Activated CD4-positive, alpha-beta T cell treated with anti-CD3 and anti-CD28 coated beads, Interleukin-2, amount 10 ng/mL, durations not matched to agents 24 days and 14 days (primary cell): ENCODE data around the gene KNL1. TPM values are rescaled to one million over a fixed set of nuclear protein-coding genes. Genes with fewer than 3 reads are reported as not detected.

ENCODE experiments used
- DNase-seq: peaks from one replicate; pipeline ENCODE4 v3.0.0; 2022
- H3K27ac Mint-ChIP-seq: one replicate; pipeline ENCODE4 v1.8.0; 2022; ENCODE audit warnings: mild to moderate bottlenecking, mixed read lengths
- H3K27me3 Mint-ChIP-seq: one replicate; pipeline ENCODE4 v1.8.0; 2022; ENCODE audit warnings: mixed read lengths
- H3K36me3 Mint-ChIP-seq: one replicate; pipeline ENCODE4 v1.8.0; 2022; ENCODE audit warnings: low read depth, mild to moderate bottlenecking, mixed read lengths
- H3K4me1 Mint-ChIP-seq: one replicate; pipeline ENCODE4 v1.8.0; 2021; ENCODE audit warnings: mixed read lengths
- H3K4me3 Mint-ChIP-seq: one replicate; pipeline ENCODE4 v1.8.0; 2022; ENCODE audit warnings: mild to moderate bottlenecking, moderate library complexity, mixed read lengths
- H3K9me3 Mint-ChIP-seq: one replicate; pipeline ENCODE4 v1.8.0; 2021; ENCODE audit warnings: mixed read lengths
- intact Hi-C: fragments of 100-400 bp; cut with micrococcal nuclease; formaldehyde crosslinking; loops from one replicate; pipeline ENCODE4 v1.15.1; 2023
- total RNA-seq: library from RNA; stranded (reverse); gene quantifications from 2 replicates; pipeline ENCODE4 v1.2.3, GENCODE V29; 2022

Gene KNL1
- total RNA-seq, 1 donor from 2014 or later: 25.3 TPM

DNA sequence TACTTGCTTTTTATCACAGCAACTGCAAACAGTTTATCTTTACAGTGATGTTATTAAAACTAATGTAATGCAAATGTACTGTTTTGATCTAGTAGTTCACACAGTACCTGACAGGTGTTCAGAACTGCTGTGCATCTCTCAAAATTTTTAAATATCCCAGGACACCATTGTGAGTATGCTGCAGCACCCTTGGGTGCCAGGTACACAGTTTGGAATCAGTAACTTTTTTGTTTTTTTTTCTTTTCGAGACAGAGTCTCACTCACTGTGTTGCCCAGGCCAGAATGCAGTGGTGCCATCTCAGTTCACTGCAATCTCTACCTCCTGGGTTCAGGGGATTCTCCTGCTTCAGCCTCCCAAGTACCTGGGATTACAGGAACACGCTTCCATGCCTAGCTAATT, 3.0 kb downstream of the KNL1 start:
- Mint-ChIP-seq H3K4me1 (peaks cover 32% of the 10 kb centered on the region), H3K27me3 (no peaks in the 10 kb centered on the region), H3K27ac (no peak overlapping the region), H3K9me3 (no peaks in the 10 kb centered on the region), H3K4me3 (no peak overlapping the region), H3K36me3 (peaks cover 2% of the 10 kb centered on the region)
- intact Hi-C loops: loop anchor here (10.0 kb wide), 1 partner anchor 168 kb away; the partner anchor contains the start of genes C15orf62 and GCHFR
- DNase-seq: no peak

DNA sequence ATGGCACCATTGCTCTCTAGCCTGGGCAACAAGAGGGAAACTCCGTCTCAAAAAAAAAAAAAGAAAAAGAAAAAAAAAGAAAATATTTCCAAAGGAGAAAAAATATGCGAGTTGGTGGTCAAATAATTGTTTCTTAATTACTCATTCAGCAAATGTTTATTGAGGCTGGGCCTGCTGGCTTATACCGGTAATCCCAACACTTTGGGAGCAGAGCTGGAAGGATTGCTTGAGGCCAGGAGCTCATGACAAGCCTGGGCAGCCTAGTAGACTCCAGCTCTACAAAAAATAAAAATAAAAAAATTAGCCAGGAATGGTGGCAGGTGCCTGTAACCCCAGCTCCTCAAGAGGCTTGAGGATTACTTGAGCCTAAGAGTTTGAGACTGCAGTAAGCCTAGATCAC, 4.1 kb downstream of the KNL1 start:
- Mint-ChIP-seq H3K36me3 (peaks cover 3% of the 10 kb centered on the region), H3K4me1 (peaks cover 25% of the 10 kb centered on the region), H3K9me3 (no peaks in the 10 kb centered on the region), H3K4me3 (no peak overlapping the region), H3K27me3 (no peaks in the 10 kb centered on the region), H3K27ac (no peak overlapping the region)
- DNase-seq: no peak
- intact Hi-C loops: loop anchor here (10.0 kb wide), 1 partner anchor 167 kb away; the partner anchor contains the start of genes C15orf62 and GCHFR

DNA sequence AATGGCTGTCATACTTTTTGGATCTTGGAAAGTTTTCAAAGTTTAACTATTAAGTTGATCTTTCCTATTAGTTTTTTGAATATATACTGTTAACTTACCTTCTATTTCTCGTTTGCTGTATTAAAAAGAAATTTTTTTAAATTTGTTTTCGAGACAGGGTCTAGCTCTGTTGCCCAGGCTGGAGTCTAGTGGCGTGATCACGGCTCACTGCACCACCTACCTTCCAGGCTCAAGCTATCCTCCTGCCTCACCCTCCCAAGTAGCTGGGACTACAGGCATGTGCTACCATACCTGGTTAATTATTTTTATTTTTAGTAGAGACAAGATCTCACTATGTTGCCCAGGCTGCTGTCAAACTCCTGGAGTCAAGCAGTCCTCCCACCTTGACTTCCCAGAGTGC, 4.6 kb downstream of the KNL1 start:
- Mint-ChIP-seq H3K4me3 (no peak overlapping the region), H3K4me1 (peaks cover 21% of the 10 kb centered on the region), H3K27ac (no peak overlapping the region), H3K36me3 (peaks cover 5% of the 10 kb centered on the region), H3K9me3 (no peaks in the 10 kb centered on the region), H3K27me3 (no peaks in the 10 kb centered on the region)
- intact Hi-C loops: loop anchor here (10.0 kb wide), 1 partner anchor 166 kb away; the partner anchor contains the start of genes C15orf62 and GCHFR
- no peak for DNase-seq

DNA sequence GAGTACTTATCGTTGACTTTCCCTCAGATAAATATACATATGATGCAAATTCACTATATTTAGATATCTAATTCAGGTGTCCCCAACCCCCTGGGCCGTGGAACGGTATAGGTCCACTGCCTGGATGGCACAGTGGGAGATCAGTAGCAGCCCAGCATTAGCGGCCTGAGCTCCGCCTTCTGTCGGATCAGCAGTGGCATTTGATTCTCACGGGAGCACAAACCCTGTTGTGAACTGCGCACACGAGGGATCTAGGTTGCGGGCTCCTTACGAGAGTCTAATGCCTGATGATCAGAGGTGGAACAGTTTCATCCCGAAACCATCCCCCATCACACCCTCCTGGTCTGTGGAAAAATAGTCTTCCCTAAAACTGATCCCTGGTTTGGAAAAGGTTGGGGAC, 6.9 kb downstream of the KNL1 start:
- H3K36me3 Mint-ChIP-seq: peaks cover 10% of the 10 kb centered on the region
- no peaks in the 10 kb centered on the region for H3K9me3 Mint-ChIP-seq
- H3K4me1 Mint-ChIP-seq: peaks cover 11% of the 10 kb centered on the region
- H3K4me3 Mint-ChIP-seq: no peak overlapping the region
- intact Hi-C loops: no loop called here
- H3K27ac Mint-ChIP-seq: no peak overlapping the region
- DNase-seq: no peak
- no peaks in the 10 kb centered on the region for H3K27me3 Mint-ChIP-seq

DNA sequence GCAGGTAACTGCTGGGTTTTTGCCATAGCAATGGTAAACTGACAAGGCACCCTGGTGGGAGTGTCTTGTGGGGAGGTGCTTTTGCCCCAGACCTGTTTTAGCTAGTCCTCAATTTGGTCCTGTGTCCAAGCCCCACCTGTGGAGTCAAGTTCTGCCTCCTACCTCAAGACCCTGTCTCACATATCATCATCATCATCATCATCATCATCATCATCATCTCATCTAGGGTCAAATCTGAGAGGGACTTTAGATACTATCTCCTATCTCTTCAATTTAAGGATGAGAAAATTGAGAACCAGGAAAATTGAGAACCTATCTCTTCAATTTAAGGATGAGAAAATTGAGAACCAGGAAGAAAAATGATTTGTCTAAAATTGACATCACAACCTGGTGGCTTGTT, 9.9 kb downstream of the KNL1 start:
- no peak overlapping the region for H3K4me3 Mint-ChIP-seq
- no peaks in the 10 kb centered on the region for H3K9me3 Mint-ChIP-seq
- H3K27me3 Mint-ChIP-seq: no peaks in the 10 kb centered on the region
- intact Hi-C loops: no loop called here
- no peak for DNase-seq
- H3K36me3 Mint-ChIP-seq: peaks cover 16% of the 10 kb centered on the region
- peaks cover 5% of the 10 kb centered on the region for H3K4me1 Mint-ChIP-seq
- no peak overlapping the region for H3K27ac Mint-ChIP-seq

DNA sequence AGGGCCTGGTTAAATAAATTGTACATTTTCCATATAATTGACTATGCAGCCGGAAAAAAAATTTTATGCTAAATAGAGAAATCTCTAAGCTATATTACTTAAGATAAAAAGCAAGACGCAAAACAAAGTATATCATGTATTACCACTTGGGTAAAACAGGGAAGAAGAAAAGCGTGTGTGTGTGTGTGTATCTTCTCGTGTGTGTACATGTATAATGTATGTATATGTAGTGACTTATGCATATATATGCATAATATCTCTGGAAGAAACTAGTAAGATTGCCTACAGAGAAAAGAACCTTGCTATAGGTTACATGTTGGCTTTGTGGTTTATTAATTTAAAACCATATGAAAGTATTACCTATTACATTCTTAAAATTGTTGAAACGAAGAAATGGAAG, 19.0 kb downstream of the KNL1 start:
- H3K36me3 Mint-ChIP-seq: peaks cover 12% of the 10 kb centered on the region
- no peaks in the 10 kb centered on the region for H3K9me3 Mint-ChIP-seq
- intact Hi-C loops: no loop called here
- no peak overlapping the region for H3K4me3 Mint-ChIP-seq
- no peak for DNase-seq
- no peak overlapping the region for H3K27ac Mint-ChIP-seq
- no peaks in the 10 kb centered on the region for H3K4me1 Mint-ChIP-seq
- no peaks in the 10 kb centered on the region for H3K27me3 Mint-ChIP-seq

DNA sequence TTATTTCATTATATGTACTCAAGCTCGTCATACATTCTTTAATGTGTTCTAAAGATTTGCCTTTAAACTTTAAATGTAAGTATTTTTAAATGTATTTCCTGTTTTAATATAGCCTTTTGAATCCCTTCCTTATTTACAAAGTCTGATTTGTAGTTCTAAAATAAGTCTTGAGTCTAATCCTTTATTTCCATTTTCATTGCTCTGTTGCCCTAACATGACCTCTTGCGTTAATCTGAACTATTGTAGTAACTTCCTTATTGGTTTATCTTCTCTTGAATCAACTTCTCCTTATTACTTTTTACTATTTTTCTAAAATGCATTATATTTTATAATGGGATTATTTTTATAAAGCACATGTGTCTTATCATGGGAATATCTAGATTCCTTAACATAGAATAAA, 24.0 kb downstream of the KNL1 start:
- Mint-ChIP-seq H3K27me3 (no peaks in the 10 kb centered on the region), H3K27ac (no peak overlapping the region), H3K36me3 (peaks cover 32% of the 10 kb centered on the region), H3K4me3 (no peak overlapping the region), H3K4me1 (no peaks in the 10 kb centered on the region), H3K9me3 (no peaks in the 10 kb centered on the region)
- DNase-seq: no peak
- intact Hi-C loops: no loop called here

DNA sequence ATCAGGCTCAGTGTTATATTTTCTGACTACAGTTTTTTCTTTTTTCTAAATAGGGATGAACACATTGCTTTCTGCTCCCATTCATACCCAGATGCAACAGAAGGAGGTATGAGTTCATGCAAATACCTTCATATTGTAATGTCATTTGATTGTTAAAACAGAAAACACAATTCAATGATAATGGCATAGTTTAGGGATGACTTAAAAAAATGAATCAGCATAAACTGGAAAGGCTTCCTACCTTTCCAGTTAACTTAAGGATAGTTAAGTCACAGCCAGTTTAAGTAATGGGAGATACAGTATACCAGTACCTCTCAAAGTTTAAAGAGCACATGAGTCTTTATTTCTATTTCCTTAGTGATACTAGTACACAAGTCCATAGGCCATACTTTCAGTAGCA, 24.9 kb downstream of the KNL1 start:
- Mint-ChIP-seq H3K9me3 (no peaks in the 10 kb centered on the region), H3K4me1 (no peaks in the 10 kb centered on the region), H3K27ac (no peak overlapping the region), H3K36me3 (peaks cover 34% of the 10 kb centered on the region), H3K4me3 (no peak overlapping the region), H3K27me3 (no peaks in the 10 kb centered on the region)
- intact Hi-C loops: no loop called here
- no peak for DNase-seq

DNA sequence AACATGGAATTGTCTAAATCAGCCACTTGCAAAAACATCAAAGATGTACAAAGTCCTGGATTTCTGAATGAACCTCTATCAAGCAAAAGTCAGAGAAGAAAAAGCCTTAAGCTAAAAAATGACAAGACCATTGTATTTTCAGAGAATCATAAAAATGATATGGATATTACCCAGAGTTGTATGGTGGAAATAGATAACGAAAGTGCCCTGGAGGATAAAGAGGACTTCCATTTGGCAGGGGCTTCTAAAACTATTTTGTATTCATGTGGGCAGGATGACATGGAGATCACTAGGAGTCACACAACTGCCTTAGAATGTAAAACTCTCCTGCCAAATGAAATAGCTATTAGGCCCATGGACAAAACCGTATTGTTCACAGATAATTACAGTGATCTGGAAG, 29.3 kb downstream of the KNL1 start:
- no peaks in the 10 kb centered on the region for H3K9me3 Mint-ChIP-seq
- no peak for DNase-seq
- H3K36me3 Mint-ChIP-seq: peaks cover 36% of the 10 kb centered on the region
- no peak overlapping the region for H3K27ac Mint-ChIP-seq
- intact Hi-C loops: no loop called here
- H3K4me3 Mint-ChIP-seq: no peak overlapping the region
- H3K4me1 Mint-ChIP-seq: no peaks in the 10 kb centered on the region
- no peaks in the 10 kb centered on the region for H3K27me3 Mint-ChIP-seq

DNA sequence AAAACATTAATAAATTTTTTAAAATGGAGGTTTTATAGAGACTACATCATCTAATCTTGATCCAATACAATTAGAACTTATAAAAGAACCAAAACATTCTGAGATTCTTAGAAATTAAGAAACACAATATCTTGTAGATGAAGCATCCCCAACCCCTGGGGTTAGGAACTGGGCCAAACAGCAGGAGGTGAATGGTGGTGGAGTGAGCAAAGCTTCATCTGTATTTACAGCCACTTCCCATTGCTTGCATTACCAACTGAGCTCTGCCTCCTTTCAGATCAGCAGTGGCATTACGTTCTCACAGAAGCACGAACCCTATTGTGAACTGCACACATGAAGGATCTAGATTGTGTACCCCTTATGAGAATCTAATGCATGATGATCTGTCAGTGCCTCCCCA, 36.3 kb downstream of the KNL1 start:
- Mint-ChIP-seq H3K4me1 (no peaks in the 10 kb centered on the region), H3K9me3 (no peaks in the 10 kb centered on the region), H3K4me3 (no peak overlapping the region), H3K27me3 (no peaks in the 10 kb centered on the region), H3K27ac (no peak overlapping the region), H3K36me3 (peaks cover 20% of the 10 kb centered on the region)
- intact Hi-C loops: no loop called here
- no peak for DNase-seq

DNA sequence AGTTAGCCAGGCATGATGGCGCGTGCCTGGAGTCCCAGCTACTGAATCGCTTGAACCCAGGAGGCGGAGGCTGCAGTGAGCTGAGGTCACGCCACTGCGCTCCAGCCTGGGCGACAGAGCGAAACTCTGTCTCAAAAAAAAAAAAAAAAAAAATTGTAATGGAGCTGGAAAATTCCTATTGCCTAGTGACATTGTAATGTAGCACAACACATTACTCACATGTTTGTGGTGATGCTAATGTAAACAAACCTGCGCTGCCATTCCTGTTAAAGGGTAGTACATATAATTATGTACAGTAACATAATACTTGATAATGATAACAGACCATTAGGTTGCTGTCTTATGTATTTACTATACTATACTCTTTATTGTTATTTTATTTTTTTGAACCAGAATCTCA, 39.1 kb downstream of the KNL1 start:
- Mint-ChIP-seq H3K36me3 (peaks cover 29% of the 10 kb centered on the region), H3K4me1 (no peaks in the 10 kb centered on the region), H3K9me3 (no peaks in the 10 kb centered on the region), H3K27me3 (no peaks in the 10 kb centered on the region), H3K4me3 (no peak overlapping the region), H3K27ac (no peak overlapping the region)
- no peak for DNase-seq
- intact Hi-C loops: no loop called here

DNA sequence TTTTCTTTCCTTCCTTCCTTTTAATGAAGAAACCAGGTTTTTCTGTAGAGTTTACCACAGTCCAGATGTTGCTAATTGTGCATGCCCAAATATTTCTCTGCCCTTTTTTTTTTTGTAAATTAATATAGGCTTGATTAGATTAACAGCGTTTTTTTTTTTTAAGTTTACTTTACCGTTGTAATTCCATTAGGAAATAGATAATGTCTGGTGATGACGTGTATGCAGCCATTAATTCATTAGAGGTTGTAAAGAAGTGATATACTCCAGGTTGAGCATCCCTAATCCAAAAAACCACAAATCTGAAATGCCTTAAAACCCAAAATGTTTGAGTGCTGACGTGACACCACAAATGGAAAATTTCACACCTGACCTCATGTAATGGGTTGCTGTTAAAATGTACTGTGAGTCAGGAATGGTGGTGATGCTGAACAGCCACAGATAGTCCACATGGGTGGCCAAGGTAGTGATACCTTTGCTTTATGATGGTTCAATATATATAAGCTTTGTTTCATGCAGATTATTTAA, 43.2 kb downstream of the KNL1 start:
- Mint-ChIP-seq H3K36me3 (peaks cover 22% of the 10 kb centered on the region), H3K4me1 (no peaks in the 10 kb centered on the region), H3K4me3 (no peak overlapping the region), H3K27me3 (no peaks in the 10 kb centered on the region), H3K9me3 (no peaks in the 10 kb centered on the region), H3K27ac (no peak overlapping the region)
- DNase-seq: no peak
- intact Hi-C loops: no loop called here

DNA sequence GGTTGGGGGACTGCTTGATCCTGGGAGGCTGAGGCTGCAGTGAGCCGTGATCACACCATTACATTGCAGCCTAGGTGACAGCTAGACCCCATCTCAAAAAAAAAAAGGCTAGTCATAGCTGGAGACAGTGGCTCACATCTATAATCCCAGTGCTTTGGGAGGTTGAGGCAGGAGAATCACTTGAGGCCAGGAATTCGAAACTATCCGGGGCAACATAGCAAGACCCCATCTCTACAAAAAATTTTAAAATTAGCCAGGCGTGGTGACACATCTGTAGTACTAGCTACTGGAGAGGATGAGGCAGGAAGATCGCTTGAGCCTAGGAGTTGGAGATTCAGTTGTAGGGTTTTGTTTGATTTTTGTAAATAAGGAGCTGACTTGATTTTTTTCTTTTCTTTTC, 45.6 kb downstream of the KNL1 start:
- H3K4me3 Mint-ChIP-seq: no peak overlapping the region

DNA sequence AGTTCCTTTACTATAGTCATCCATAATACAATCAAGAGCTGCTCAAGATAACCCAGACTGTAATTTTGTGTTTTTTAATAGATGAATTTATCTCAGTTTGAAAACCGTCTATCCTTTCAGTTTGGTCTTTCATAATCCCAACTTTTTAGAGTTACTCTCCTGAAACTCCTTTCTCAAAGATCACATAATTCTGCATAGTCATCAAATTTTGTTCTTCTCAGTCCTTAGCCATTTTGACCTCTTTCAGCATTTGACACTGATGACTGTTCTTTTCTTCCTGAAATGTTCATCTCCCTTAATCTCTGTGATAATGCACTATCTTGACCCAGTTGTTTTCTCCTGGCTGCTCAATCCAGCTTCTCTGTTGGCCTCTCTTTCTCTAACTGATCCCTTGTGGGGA, 53.5 kb downstream of the KNL1 start:
- no peak overlapping the region for H3K27ac Mint-ChIP-seq
- DNase-seq: no peak
- H3K4me3 Mint-ChIP-seq: no peak overlapping the region
- no peaks in the 10 kb centered on the region for H3K27me3 Mint-ChIP-seq
- H3K36me3 Mint-ChIP-seq: peaks cover 28% of the 10 kb centered on the region
- peaks cover 5% of the 10 kb centered on the region for H3K4me1 Mint-ChIP-seq
- intact Hi-C loops: loop anchor here (10.0 kb wide), 1 partner anchor 67 kb away; no protein-coding TSS in a partner anchor
- H3K9me3 Mint-ChIP-seq: no peaks in the 10 kb centered on the region

More for the DNA sequence above, 45.6 kb downstream of the KNL1 start:
- intact Hi-C loops: loop anchor here (10.0 kb wide), 1 partner anchor 75 kb away; no protein-coding TSS in a partner anchor
- Mint-ChIP-seq H3K36me3 (peaks cover 25% of the 10 kb centered on the region), H3K27me3 (no peaks in the 10 kb centered on the region), H3K27ac (no peak overlapping the region), H3K9me3 (no peaks in the 10 kb centered on the region), H3K4me1 (no peaks in the 10 kb centered on the region)
- DNase-seq: no peak

DNA sequence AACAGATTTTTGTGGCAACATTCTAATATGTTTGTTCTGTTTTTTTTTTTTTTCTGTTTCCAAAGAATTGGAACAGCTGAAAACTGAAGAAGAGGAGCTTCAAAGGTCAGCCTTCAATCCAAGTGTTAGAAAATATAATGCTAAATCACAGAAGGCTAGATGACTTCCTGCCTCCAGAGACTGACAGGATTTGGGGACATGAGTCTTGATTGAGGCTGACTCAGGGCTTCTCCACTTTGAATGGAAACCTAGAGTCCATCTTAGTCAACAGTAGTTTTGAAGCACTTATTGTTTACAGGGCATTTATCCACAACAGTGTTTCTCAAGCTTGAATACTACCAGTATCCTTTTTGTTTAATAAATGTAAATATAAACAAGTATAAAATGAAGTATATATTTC, 56.4 kb downstream of the KNL1 start:
- Mint-ChIP-seq H3K36me3 (peaks cover 40% of the 10 kb centered on the region), H3K27ac (no peak overlapping the region), H3K27me3 (no peaks in the 10 kb centered on the region), H3K4me1 (peaks cover 5% of the 10 kb centered on the region), H3K9me3 (no peaks in the 10 kb centered on the region), H3K4me3 (no peak overlapping the region)
- DNase-seq: no peak
- intact Hi-C loops: no loop called here
